ENCODE results near the gene NECTIN4.
"Not testable (repeated sequence)": the region's sequence is repeated elsewhere in the genome, so short reads cannot be mapped to it uniquely, and the experiment has no call there.

The NECTIN4 gene

DNA sequence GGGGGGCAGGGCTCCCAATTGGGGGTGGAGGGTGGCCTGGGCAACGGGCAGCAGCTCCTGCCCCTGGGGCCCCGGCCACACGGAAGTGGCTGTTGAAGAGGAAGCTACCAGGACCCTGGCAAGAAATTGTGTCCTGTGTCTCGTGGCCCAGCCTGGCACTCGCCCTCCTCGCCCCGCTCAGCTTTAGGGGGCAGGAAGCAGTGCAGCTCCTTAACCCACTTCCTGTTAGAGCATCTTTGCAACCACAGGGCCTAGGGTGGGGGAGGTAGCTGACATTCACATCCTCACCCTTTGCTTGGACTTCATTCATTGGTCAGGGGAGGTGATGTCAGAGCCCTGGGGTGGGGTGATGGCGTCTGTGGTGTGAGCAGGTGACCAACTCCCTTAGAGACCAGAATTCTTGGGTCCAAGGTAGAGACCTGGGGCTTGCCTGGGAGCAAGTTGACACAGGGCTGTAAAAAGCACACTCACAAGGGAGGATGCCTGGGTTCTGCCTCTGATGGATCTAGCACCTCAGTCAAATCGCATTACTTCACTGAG lies 19.6 kb downstream of the NECTIN4 start, which contains the start of gene ARHGAP30:
Gene ARHGAP30, minus strand, starts transcription at position 161 of the 540 bp plus-strand sequence. CDS start 267 bp downstream, outside the sequence.
- TF ChIP-seq ZFX (IDR thresholded peaks at IDR 0.05; ENCODE audit: borderline replicate concordance): no peak
- TF ChIP-seq, protein P1, sequence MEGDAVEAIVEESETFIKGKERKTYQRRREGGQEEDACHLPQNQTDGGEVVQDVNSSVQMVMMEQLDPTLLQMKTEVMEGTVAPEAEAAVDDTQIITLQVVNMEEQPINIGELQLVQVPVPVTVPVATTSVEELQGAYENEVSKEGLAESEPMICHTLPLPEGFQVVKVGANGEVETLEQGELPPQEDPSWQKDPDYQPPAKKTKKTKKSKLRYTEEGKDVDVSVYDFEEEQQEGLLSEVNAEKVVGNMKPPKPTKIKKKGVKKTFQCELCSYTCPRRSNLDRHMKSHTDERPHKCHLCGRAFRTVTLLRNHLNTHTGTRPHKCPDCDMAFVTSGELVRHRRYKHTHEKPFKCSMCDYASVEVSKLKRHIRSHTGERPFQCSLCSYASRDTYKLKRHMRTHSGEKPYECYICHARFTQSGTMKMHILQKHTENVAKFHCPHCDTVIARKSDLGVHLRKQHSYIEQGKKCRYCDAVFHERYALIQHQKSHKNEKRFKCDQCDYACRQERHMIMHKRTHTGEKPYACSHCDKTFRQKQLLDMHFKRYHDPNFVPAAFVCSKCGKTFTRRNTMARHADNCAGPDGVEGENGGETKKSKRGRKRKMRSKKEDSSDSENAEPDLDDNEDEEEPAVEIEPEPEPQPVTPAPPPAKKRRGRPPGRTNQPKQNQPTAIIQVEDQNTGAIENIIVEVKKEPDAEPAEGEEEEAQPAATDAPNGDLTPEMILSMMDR (IDR thresholded peaks at IDR 0.05): no peak
- H3K27ac ChIP-seq: no peak within 1 kb of the TSS

DNA sequence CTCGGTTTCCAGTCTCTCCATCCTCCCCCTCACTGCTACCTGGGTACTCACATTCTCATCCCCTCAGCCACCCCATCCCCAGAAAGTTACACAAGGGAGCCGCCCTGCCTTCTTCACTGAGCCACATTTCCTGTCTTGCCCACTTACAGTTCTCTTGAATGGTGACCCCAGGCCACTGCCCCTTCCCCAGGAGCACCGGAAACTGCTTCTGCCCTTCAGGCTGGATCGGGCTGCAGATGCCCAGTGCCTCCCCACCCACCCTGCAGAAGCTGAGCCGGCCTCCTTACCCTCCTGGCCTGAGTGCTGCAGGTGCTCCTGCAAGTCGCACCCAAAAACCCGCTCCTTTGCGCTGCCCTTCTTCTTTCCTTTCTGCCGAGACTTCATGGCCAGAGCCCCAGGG lies 20.1 kb downstream of the NECTIN4 start:
- no peak overlapping the region for H3K27ac ChIP-seq
- TF ChIP-seq, protein P1 (IDR thresholded peaks at IDR 0.05): no peak
- no peak for TF ChIP-seq ZFX (IDR thresholded peaks at IDR 0.05; ENCODE audit: borderline replicate concordance)

DNA sequence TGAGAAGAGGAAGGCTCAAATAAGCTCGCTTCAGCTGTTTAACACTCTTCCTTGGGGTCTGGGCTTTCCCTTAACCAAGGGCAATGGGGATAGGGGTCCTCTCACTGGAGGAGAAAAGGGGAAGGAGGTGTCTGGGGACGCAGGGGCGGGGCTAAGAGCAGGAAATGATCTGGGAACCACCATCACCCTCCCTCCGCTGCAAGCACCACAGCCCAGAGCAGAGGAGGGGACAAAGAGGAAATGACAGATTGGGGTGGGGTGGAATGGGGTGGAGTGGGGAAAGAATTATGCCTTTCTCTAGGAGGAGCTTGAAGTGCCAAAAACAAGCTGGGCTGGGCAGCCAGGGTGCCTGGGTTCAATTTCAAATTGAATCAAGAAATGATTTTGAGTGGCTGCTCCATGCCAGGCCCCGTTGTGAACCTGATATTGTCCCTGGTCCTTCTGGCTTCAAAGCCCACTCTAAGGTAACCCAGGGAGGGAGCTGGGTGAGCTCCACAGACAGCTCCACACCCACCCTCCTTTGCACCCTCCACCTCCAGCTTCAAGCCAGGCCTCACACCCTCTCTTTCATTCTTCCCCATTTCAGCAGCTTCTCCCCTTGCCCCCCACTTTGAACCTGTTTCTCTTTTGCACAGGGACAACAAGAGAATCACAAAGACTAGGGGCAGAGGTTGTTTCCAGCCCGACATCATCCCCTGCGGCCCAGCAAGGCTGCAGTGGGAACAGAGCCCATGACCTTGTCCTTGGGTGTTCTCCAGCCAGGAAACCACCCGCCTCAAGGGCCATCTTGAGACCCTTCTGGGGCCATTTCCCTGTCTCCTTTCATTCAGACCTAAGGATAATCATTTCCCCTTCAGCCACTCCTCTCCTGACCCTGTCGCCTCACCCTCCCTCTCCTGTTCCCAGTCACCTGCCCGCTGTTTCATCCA lies 20.8 kb downstream of the NECTIN4 start:
- no peak overlapping the region for H3K27ac ChIP-seq

DNA sequence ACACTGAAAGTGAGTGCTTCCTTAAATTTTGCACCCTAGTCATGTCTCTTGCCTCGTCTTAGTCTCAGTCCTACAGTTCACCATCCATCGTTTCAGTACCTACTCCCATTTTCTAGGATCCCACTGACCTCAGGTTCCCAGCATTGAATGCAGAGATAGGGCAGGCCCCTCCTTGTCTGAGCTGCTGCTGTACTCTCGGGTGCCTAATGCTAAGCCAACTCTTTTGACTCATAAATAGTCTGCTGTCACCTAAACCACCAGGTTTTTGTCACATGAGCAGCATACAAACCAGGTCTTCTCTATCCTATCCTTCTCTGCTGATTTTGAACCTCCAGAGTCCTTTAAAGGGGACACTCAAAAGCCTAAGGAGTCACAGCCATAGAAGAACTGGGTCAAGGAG lies 22.7 kb downstream of the NECTIN4 start:
- no peak for TF ChIP-seq ZFX (IDR thresholded peaks at IDR 0.05; ENCODE audit: borderline replicate concordance)
- TF ChIP-seq, protein P1 (IDR thresholded peaks at IDR 0.05): no peak
- no peak overlapping the region for H3K27ac ChIP-seq

More for the DNA sequence above, 20.8 kb downstream of the NECTIN4 start:
- TF ChIP-seq, protein P1 (IDR thresholded peaks at IDR 0.05): no peak

DNA sequence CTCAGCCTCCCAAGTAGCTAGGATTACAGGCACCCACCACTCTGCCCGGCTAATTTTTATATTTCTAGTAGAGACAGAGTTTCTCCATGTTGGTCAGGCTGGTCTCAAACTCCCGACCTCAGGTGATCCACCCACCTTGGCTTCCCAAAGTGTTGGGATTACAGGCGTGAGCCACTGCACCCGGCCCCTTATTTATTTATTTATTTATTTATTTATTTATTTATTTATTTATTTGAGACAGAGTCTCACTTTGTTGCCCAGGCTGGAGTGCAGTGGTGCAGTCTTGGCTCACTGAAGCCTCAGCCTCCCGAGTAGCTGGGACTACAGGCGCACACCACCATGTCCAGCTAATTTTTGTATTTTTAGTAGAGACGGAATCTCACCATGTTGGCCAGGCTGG lies 23.7 kb downstream of the NECTIN4 start:
- not testable (repeated sequence) for H3K27ac ChIP-seq

DNA sequence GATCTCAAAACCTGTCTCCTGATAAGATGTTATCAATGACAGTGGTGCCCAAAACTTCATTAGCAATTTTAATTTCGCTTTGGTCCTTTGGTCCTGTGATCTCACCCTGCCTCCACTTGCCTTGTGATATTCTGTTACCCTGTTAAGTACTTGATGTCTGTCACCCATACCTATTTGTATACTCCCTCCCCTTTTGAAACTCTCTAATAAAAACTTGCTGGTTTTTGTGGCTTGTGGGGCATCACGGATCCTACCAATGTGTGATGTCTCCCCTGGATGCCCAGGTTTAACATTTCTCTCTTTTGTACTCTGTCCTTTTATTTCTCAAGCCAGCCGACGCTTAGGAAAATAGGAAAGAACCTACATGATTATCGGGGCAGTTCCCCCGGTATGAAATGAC lies 25.4 kb downstream of the NECTIN4 start:
- not testable (repeated sequence) for H3K27ac ChIP-seq

DNA sequence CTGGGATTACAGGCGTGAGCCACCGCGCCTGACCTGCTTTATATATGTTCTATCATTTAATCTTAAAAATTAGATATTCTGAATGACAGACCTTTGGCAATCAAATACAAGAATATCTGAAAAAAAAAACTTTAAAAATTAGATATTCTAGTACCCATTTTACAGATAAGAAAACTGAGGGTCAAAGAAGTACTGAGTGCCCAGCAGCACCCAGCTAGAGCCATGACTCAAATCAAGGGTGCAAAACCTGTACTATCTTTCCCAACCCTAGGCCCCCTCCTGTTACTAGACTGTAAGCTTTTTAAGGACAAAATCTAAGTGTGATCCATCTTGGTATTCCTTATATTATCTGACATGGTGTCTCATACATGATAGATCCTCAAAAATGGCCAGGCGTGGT lies 27.9 kb downstream of the NECTIN4 start:
- no peak overlapping the region for H3K27ac ChIP-seq
- TF ChIP-seq, protein P1 (IDR thresholded peaks at IDR 0.05): no peak
- no peak for TF ChIP-seq ZFX (IDR thresholded peaks at IDR 0.05; ENCODE audit: borderline replicate concordance)

DNA sequence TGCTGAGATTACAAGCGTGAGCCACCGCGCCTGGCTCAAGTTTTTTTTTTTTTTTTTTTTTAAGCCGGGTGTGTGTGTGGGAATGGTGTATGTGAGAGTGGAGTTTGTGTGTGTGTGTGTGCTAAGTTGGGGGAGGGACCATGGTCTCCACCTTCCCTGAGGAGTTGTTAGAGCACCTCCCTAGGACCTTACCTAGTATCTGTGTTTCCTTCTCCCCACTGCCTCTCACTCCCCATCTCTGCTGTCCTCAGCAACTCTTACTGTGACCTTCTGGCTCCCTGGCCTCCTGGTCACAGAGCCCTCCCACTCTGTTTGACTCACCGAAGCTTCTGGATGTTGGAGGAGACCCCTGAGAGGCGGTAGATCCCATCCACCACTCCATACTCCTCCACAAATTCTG lies 30.1 kb downstream of the NECTIN4 start:
- TF ChIP-seq ZFX (IDR thresholded peaks at IDR 0.05; ENCODE audit: borderline replicate concordance): no peak
- TF ChIP-seq, protein P1 (IDR thresholded peaks at IDR 0.05): no peak
- no peak overlapping the region for H3K27ac ChIP-seq
